ENCODE data around the gene PRSS27.

- TF ChIP-seq GFI1B (tag by site-specific recombination; IDR thresholded peaks at IDR 0.05) = no peak
- TF ChIP-seq ZNF311 (tag by site-specific recombination; IDR thresholded peaks at IDR 0.05; ENCODE audit: borderline replicate concordance) = no peak
- no peak for TF ChIP-seq CTCF (tag by site-specific recombination; IDR thresholded peaks at IDR 0.05)
- no peak for TF ChIP-seq PBX3 (CRISPR knock-in tag; IDR thresholded peaks at IDR 0.05)
- no peak for TF ChIP-seq GLI2 (tag by site-specific recombination; IDR thresholded peaks at IDR 0.05; ENCODE audit: borderline replicate concordance, low read depth)
- no peak for TF ChIP-seq ZNF324 (tag by site-specific recombination; IDR thresholded peaks at IDR 0.05)
These were observed 8.0 kb downstream of the PRSS27 start for GRCh38 chr16:2712063-2712441.
